PC-3 (cell line): Measurements from ENCODE around the gene CISTR. TPM values are rescaled to one million over a fixed set of nuclear protein-coding genes. Genes with fewer than 3 reads are reported as not detected.
A peak's percentile ranks its signal among the peaks of the same experiment; 100 is the strongest.

Experiments
- ATAC-seq: fragments of 200-7000 bp; cut with Tn5 transposase; 2 replicates; pipeline ENCODE4 v1.9.1; 2020; ENCODE audit warnings: mild to moderate bottlenecking, moderate library complexity
- BruUV-seq: library from RNA; stranded (reverse); fragments of 400-500 nt; replicated peaks from 2 replicates; lab custom pipeline; 2021; lab: Mats Ljungman, UMichigan
- CTCF ChIA-PET: fragments of 300-600 bp; sonication (Branson Sonifier 250); formaldehyde crosslinking; loops from one replicate; lab custom pipeline; 2022; ENCODE audit warnings: antibody characterized with exemption; lab: Charles Lee
- POLR2A ChIA-PET: fragments of 300-600 bp; sonication (Branson Sonifier 250); formaldehyde crosslinking; loops from one replicate; lab custom pipeline; 2022; ENCODE audit warnings: antibody characterized with exemption; ENCODE audit not compliant: unreplicated experiment; lab: Charles Lee
- DNase-seq: peaks from one replicate; pipeline ENCODE4 v3.0.0-alpha.2; 2015
- H2AFZ ChIP-seq: fragments of 300-600 bp; sonication (generic); 2 replicates; pipeline ENCODE4 v1.6.0; 2016; ENCODE audit warnings: antibody characterized with exemption, low read length
- H3F3A ChIP-seq: fragments of 300-600 bp; sonication (generic); one replicate; pipeline ENCODE4 v1.6.0; 2017; ENCODE audit warnings: antibody characterized with exemption, low read length, control low read depth, mild to moderate bottlenecking; ENCODE audit not compliant: unreplicated experiment
- H3K27ac ChIP-seq: fragments of 300-600 bp; sonication (generic); 2 replicates; pipeline ENCODE4 v1.5.1; 2016; ENCODE audit warnings: mild to moderate bottlenecking, low read length
- H3K27me3 ChIP-seq: fragments of 300-600 bp; sonication (generic); 2 replicates; pipeline ENCODE4 v1.6.1; 2016; ENCODE audit warnings: low read length, mixed read lengths
- H3K36me3 ChIP-seq: fragments of 300-600 bp; sonication (generic); 2 replicates; pipeline ENCODE4 v1.6.1; 2016; ENCODE audit warnings: low read depth, mixed run types, low read length, mixed read lengths
- H3K4me1 ChIP-seq: fragments of 300-600 bp; sonication (generic); 2 replicates; pipeline ENCODE4 v1.5.1; 2016; ENCODE audit warnings: low read length; ENCODE audit not compliant: insufficient read depth
- H3K4me2 ChIP-seq: fragments of 300-600 bp; sonication (generic); 2 replicates; pipeline ENCODE4 v1.6.0; 2016; ENCODE audit warnings: low read length
- H3K4me3 ChIP-seq: fragments of 300-600 bp; sonication (generic); 2 replicates; pipeline ENCODE4 v1.5.1; 2016; ENCODE audit warnings: mild to moderate bottlenecking, low read length, mixed read lengths
- H3K79me2 ChIP-seq: fragments of 300-600 bp; sonication (generic); 2 replicates; pipeline ENCODE4 v1.6.1; 2017; ENCODE audit warnings: low read length, mixed read lengths
- H3K9ac ChIP-seq: fragments of 300-600 bp; sonication (generic); 2 replicates; pipeline ENCODE4 v1.6.0; 2016; ENCODE audit warnings: mild to moderate bottlenecking, low read length
- H3K9me2 ChIP-seq: fragments of 300-600 bp; sonication (generic); replicated peaks from 2 replicates; pipeline ENCODE4 v1.6.1; 2016; ENCODE audit warnings: mixed run types, low read length, mixed read lengths
- H3K9me3 ChIP-seq: fragments of 300-600 bp; sonication (generic); 2 replicates; pipeline ENCODE4 v1.6.1; 2016; ENCODE audit warnings: low read length, mixed read lengths
- H4K20me1 ChIP-seq: fragments of 300-600 bp; sonication (generic); 2 replicates; pipeline ENCODE4 v1.6.1; 2016; ENCODE audit warnings: low read length, mixed read lengths
- EZH2 ChIP-seq: fragments of 300-600 bp; sonication (generic); IDR thresholded peaks from one replicate; pipeline ENCODE4 v1.6.1; 2017; ENCODE audit warnings: antibody characterized with exemption, mild to moderate bottlenecking, low read length; ENCODE audit not compliant: unreplicated experiment
- EZH2phosphoT487 ChIP-seq: fragments of 300-600 bp; sonication (generic); IDR thresholded peaks from 2 replicates; pipeline ENCODE4 v1.6.1; 2018; ENCODE audit warnings: mild to moderate bottlenecking, antibody characterized with exemption, low read length, borderline replicate concordance
- intact Hi-C: fragments of 100-400 bp; cut with micrococcal nuclease; formaldehyde crosslinking; loops from 2 replicates; pipeline ENCODE4 v1.9.0; 2023
- total RNA-seq: library from RNA; depleted of rRNA; stranded (reverse); fragments of >200 nt; gene quantifications from 2 replicates; pipeline ENCODE4 v1.2.3, GENCODE V29; 2014
- TF ChIP-seq, protein P1 (sequence below): fragments of 300-600 bp; sonication (generic); conservative IDR thresholded peaks from 2 replicates; pipeline ENCODE4 v1.5.1; 2017; ENCODE audit warnings: antibody characterized with exemption, low read depth, mild to moderate bottlenecking, low read length

CISTR gene
- total RNA-seq, 1 experiment from 2014 or later, result not detected

GRCh38 chr12:53739214-53740129 is 12.3 kb downstream of the CISTR start:
- no peaks in the 10 kb centered on the region for H4K20me1 ChIP-seq
- TF ChIP-seq EZH2 (no peak), EZH2phosphoT487 (no peak)
- TF ChIP-seq, protein P1, sequence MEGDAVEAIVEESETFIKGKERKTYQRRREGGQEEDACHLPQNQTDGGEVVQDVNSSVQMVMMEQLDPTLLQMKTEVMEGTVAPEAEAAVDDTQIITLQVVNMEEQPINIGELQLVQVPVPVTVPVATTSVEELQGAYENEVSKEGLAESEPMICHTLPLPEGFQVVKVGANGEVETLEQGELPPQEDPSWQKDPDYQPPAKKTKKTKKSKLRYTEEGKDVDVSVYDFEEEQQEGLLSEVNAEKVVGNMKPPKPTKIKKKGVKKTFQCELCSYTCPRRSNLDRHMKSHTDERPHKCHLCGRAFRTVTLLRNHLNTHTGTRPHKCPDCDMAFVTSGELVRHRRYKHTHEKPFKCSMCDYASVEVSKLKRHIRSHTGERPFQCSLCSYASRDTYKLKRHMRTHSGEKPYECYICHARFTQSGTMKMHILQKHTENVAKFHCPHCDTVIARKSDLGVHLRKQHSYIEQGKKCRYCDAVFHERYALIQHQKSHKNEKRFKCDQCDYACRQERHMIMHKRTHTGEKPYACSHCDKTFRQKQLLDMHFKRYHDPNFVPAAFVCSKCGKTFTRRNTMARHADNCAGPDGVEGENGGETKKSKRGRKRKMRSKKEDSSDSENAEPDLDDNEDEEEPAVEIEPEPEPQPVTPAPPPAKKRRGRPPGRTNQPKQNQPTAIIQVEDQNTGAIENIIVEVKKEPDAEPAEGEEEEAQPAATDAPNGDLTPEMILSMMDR, result no peak
- no peaks in the 10 kb centered on the region for H3F3A ChIP-seq
- H3K27ac ChIP-seq, result no peak overlapping the region
- peak overlapping the region; percentile 67 for H3K4me2 ChIP-seq
- intact Hi-C loops, result no loop called here
- H3K9ac ChIP-seq, result no peak overlapping the region
- no peaks in the 10 kb centered on the region for H3K36me3 ChIP-seq
- CTCF ChIA-PET, result no interaction called here
- H3K9me2 ChIP-seq, result no peaks in the 10 kb centered on the region
- ATAC-seq (no peak), DNase-seq (no peak)
- POLR2A ChIA-PET, result no interaction called here
- no TSS peak for BruUV-seq
- peak overlapping the region; percentile 58; the same call in 1 of the 2 replicates for H2AFZ ChIP-seq
- H3K4me3 ChIP-seq, result peak overlapping the region; percentile 42; the same call in 1 of the 2 replicates
- no peaks in the 10 kb centered on the region for H3K79me2 ChIP-seq
- peaks cover 11% of the 10 kb centered on the region for H3K27me3 ChIP-seq
- H3K9me3 ChIP-seq, result no peaks in the 10 kb centered on the region
- H3K4me1 ChIP-seq, result no peaks in the 10 kb centered on the region

GRCh38 chr12:53738406-53739213 is 13.2 kb downstream of the CISTR start:
- Histone ChIP-seq H3K4me3 (no peak overlapping the region), H3K4me1 (peaks cover 4% of the 10 kb centered on the region; the same call in 1 of the 2 replicates), H2AFZ (no peak overlapping the region), H3K9me3 (no peaks in the 10 kb centered on the region), H3K9me2 (no peaks in the 10 kb centered on the region), H3K4me2 (no peak overlapping the region), H3K79me2 (no peaks in the 10 kb centered on the region), H3K9ac (no peak overlapping the region), H4K20me1 (no peaks in the 10 kb centered on the region), H3F3A (no peaks in the 10 kb centered on the region), H3K27me3 (peaks cover 11% of the 10 kb centered on the region), H3K27ac (no peak overlapping the region), H3K36me3 (no peaks in the 10 kb centered on the region)
- intact Hi-C loops, result no loop called here
- DNase-seq (no peak), ATAC-seq (no peak)
- TF ChIP-seq, protein P1, result no peak
- TF ChIP-seq EZH2 (no peak), EZH2phosphoT487 (no peak)
- POLR2A ChIA-PET, result no interaction called here
- no TSS peak for BruUV-seq
- CTCF ChIA-PET, result no interaction called here
